K562 (cell line): ENCODE results near the gene CBX8. TPM values are rescaled to one million over a fixed set of nuclear protein-coding genes. Genes with fewer than 3 reads are reported as not detected.
A peak's percentile ranks its signal among the peaks of the same experiment; 100 is the strongest.

Experiments
- ATAC-seq: fragments of 200-7000 bp; cut with Tn5 transposase; 3 replicates; pipeline ENCODE4 v1.9.1; 2020; ENCODE audit warnings: moderate library complexity
- BruUV-seq: library from RNA; stranded (reverse); fragments of 400-500 nt; replicated peaks from 2 replicates; lab custom pipeline; 2021; lab: Mats Ljungman, UMichigan
- CTCF ChIA-PET: fragments of 300-600 bp; formaldehyde crosslinking; extraction: SDS; loops from one replicate; lab custom pipeline; 2021; ENCODE audit warnings: low intra/inter-chr PET ratio; lab: Yijun Ruan, JAX
- POLR2A ChIA-PET: fragments of 300-600, 350-650 bp; sonication (Branson Sonifier 250); formaldehyde crosslinking; extraction: SDS; loops from one replicate; lab custom pipeline; 2021; ENCODE audit warnings: antibody characterized with exemption, inconsistent platforms; lab: Yijun Ruan, JAX
- DNase-seq, 4 experiments: peaks; one replicate each; pipeline versions ENCODE4 v3.0.0 to v3.0.0-alpha.2; 2011 to 2018; ENCODE audit warnings: low spot score in 3 of 4, mixed read lengths in 3 of 4; ENCODE audit errors: extremely low read depth in 1 of 4
- FAIRE-seq: peaks from 2 replicates; lab custom pipeline; 2011; peaks lifted over from hg19 to GRCh38; lab: Jason Lieb, UNC
- H2AFZ ChIP-seq: 2 replicates; pipeline ENCODE4 v1.6.0; 2011; ENCODE audit warnings: low read depth, low read length, control low read depth, inconsistent platforms
- H3K27ac ChIP-seq: fragments of 200-600 bp; 3 replicates; pipeline ENCODE4 v1.8.0; 2011; ENCODE audit warnings: low read depth, mild to moderate bottlenecking, control low read depth, inconsistent platforms, low read length, moderate library complexity, mixed read lengths; ENCODE audit errors: extremely low read depth
- H3K27me3 ChIP-seq, 2 experiments: fragments of 300-600 bp in 1 of 2; 2 replicates in 1 of 2; 3 replicates in 1 of 2; pipeline versions ENCODE4 v1.6.0 to v1.8.0; 2011; ENCODE audit warnings: inconsistent platforms in 2 of 2, low read length in 2 of 2, mild to moderate bottlenecking in 1 of 2, mixed read lengths in 1 of 2, moderate library complexity in 1 of 2; ENCODE audit not compliant: control insufficient read depth in 2 of 2, insufficient read depth in 2 of 2
- H3K36me3 ChIP-seq: fragments of 300-600 bp; 3 replicates; pipeline ENCODE4 v1.8.0; 2011; ENCODE audit warnings: mild to moderate bottlenecking, low read length, inconsistent platforms; ENCODE audit not compliant: control insufficient read depth, insufficient read depth
- H3K4me1 ChIP-seq, 2 experiments: fragments of 200-600 bp in 1 of 2; replicated peaks in 1 of 2; 2 replicates in 1 of 2; 3 replicates in 1 of 2; pipeline versions ENCODE4 v1.5.1 to v1.8.0; 2011; ENCODE audit warnings: inconsistent platforms in 2 of 2, low read length in 2 of 2, mild to moderate bottlenecking in 1 of 2, mixed read lengths in 1 of 2, moderate library complexity in 1 of 2; ENCODE audit not compliant: control insufficient read depth in 2 of 2, insufficient read depth in 2 of 2
- H3K4me2 ChIP-seq: 2 replicates; pipeline ENCODE4 v1.6.1; 2011; ENCODE audit warnings: low read length, control low read depth, inconsistent platforms, mixed read lengths; ENCODE audit not compliant: insufficient read depth
- H3K4me3 ChIP-seq: fragments of 200-600 bp; sonication (generic), shearing (Covaris generic); 2 replicates; pipeline ENCODE4 v1.5.1; 2016; ENCODE audit warnings: control low read depth, inconsistent platforms
- H3K79me2 ChIP-seq: fragments of 200-600 bp; 3 replicates; pipeline ENCODE4 v1.8.0; 2011; ENCODE audit warnings: low read length, inconsistent platforms; ENCODE audit not compliant: control insufficient read depth, insufficient read depth
- H3K9ac ChIP-seq, 2 experiments: 2 replicates each; pipeline versions ENCODE4 v1.6.0 to v1.6.1; 2011; ENCODE audit warnings: low read depth in 2 of 2, low read length in 2 of 2, control low read depth in 1 of 2, inconsistent platforms in 1 of 2, mild to moderate bottlenecking in 1 of 2, mixed read lengths in 1 of 2; ENCODE audit not compliant: insufficient read depth in 1 of 2
- H3K9me1 ChIP-seq: one replicate; pipeline ENCODE4 v1.6.0; 2011; ENCODE audit warnings: inconsistent platforms, mild to moderate bottlenecking, low read length, moderate library complexity; ENCODE audit not compliant: control insufficient read depth, insufficient read depth
- H3K9me3 ChIP-seq: replicated peaks from 2 replicates; pipeline ENCODE4 v1.5.1; 2011; ENCODE audit warnings: low read depth, low read length, inconsistent platforms; ENCODE audit not compliant: control insufficient read depth, insufficient read depth
- H4K20me1 ChIP-seq: replicated peaks from 2 replicates; pipeline ENCODE4 v1.6.1; 2011; ENCODE audit warnings: low read length, inconsistent platforms, mixed read lengths; ENCODE audit not compliant: control insufficient read depth, insufficient read depth
- BHLHE40 ChIP-seq: IDR thresholded peaks from 2 replicates; pipeline ENCODE4 v1.6.1; 2011; ENCODE audit warnings: low read length, improper control_type of control experiment
- GABPA ChIP-seq: fragments of 200-800 bp; sonication (Bioruptor generic); conservative IDR thresholded peaks from 2 replicates; pipeline ENCODE4 v1.6.1; 2016; ENCODE audit warnings: low read depth, missing genetic modification characterization, missing compliant biosample characterization
- LCOR ChIP-seq: sonication (generic); formaldehyde crosslinking; IDR thresholded peaks from 2 replicates; pipeline ENCODE4 v1.8.0; 2022; ENCODE audit warnings: mild to moderate bottlenecking, missing genetic modification reagents
- RBFOX2 ChIP-seq: fragments of 200-400 bp; formaldehyde crosslinking; IDR thresholded peaks from 2 replicates; pipeline ENCODE4 v1.6.1; 2017; ENCODE audit warnings: low read depth, mild to moderate bottlenecking, low read length, moderate library complexity
- SIX5 ChIP-seq, 2 experiments: IDR thresholded peaks; 2 replicates each; pipeline ENCODE4 v1.6.1; 2011; ENCODE audit warnings: low read length in 2 of 2, borderline replicate concordance in 1 of 2, low read depth in 1 of 2, mild to moderate bottlenecking in 1 of 2, moderate library complexity in 1 of 2; ENCODE audit not compliant: insufficient read depth in 1 of 2
- ZBTB7A ChIP-seq: IDR thresholded peaks from 2 replicates; pipeline ENCODE4 v1.6.1; 2011; ENCODE audit warnings: low read depth, mild to moderate bottlenecking, low read length, moderate library complexity, borderline replicate concordance; ENCODE audit not compliant: control insufficient read depth
- ZNF644 ChIP-seq: fragments of 200-800 bp; sonication (Bioruptor generic); IDR thresholded peaks from 2 replicates; pipeline ENCODE4 v1.6.1; 2016; ENCODE audit warnings: low read depth, missing genetic modification characterization, missing compliant biosample characterization
- WGBS: fragments of 100-300 bp; shearing (Covaris generic); methylation state at CpG from one replicate; pipeline ENCODE4 v1.1.6; 2016; ENCODE audit warnings: low coverage, mixed read lengths; ENCODE audit not compliant: insufficient coverage; ENCODE audit errors: missing lambda C conversion rate; 5-methylcytosine and 5-hydroxymethylcytosine counted together
- in situ Hi-C: fragments of 300-500 bp; cut with MboI; formaldehyde crosslinking; loops from 4 replicates; pipeline ENCODE4 v1.15.0; 2018; ENCODE audit warnings: inconsistent platforms, mixed read lengths
- intact Hi-C: fragments of 100-400 bp; cut with micrococcal nuclease; formaldehyde crosslinking; loops from 2 replicates; pipeline ENCODE4 v1.14.2; 2022
- polyA plus RNA-seq, 8 experiments: library from polyadenylated mRNA; depleted of rRNA in 4 of 8; stranded (reverse) in 5 of 8; unstranded in 3 of 8; fragments of >200 nt; fragmentation: Nextera tagmentation in 2 of 8; fragmentation: Illumina TruSeq in 1 of 8; extraction: Ambion mirVana in 2 of 8; extraction: Trizol in 1 of 8; gene quantifications; 2 replicates each; pipeline versions ENCODE4 v1.2.1 to v1.2.3, GENCODE V29; 2011 to 2014; ENCODE audit warnings: inconsistent platforms in 1 of 8, missing spikeins in 1 of 8
- total RNA-seq, 7 experiments: library from RNA; depleted of rRNA in 6 of 7; stranded (reverse); fragments of >200 nt in 6 of 7; fragmentation: Illumina TruSeq in 2 of 7; extraction: Trizol in 2 of 7; gene quantifications; 2 replicates each; pipeline versions ENCODE4 v1.2.1 to v1.2.3, GENCODE V29; 2011 to 2021; ENCODE audit warnings: low replicate concordance in 1 of 7
- TF ChIP-seq, protein P1 (sequence below), 2 experiments: IDR thresholded peaks; 2 replicates each; pipeline ENCODE4 v1.6.1; 2011; ENCODE audit warnings: borderline replicate concordance in 1 of 2, control low read depth in 1 of 2, low read depth in 1 of 2, low read length in 1 of 2, mild to moderate bottlenecking in 1 of 2, mixed read lengths in 1 of 2, moderate library complexity in 1 of 2; ENCODE audit not compliant: insufficient read depth in 1 of 2, insufficient read length in 1 of 2, poor library complexity in 1 of 2, severe bottlenecking in 1 of 2; ENCODE audit errors: extremely low read depth in 1 of 2
- TF ChIP-seq, protein P2 (sequence below), 2 experiments: fragments of 200-800 bp in 1 of 2; sonication (Bioruptor generic) in 1 of 2; sonication (generic) in 1 of 2; formaldehyde crosslinking in 1 of 2; IDR thresholded peaks in 1 of 2; conservative IDR thresholded peaks in 1 of 2; 2 replicates each; pipeline versions ENCODE4 v1.5.0 to v1.6.1; 2016 to 2020; ENCODE audit warnings: missing compliant biosample characterization in 1 of 2, missing genetic modification characterization in 1 of 2, missing genetic modification reagents in 1 of 2

Gene CBX8
- total and polyA plus RNA-seq, 9 of the 15 experiments (the other 6 are each of a cell fraction or from before 2014, with no cell fraction given), result 0.08 to 11.9 (median 2.6) TPM

GRCh38 chr17:79798299-79799173 is 1.7 kb upstream of the CBX8 start (continued):
- peak; percentile 39; the same call in 1 of the 2 replicates for TF ChIP-seq ZBTB7A
- TF ChIP-seq, protein P1, sequence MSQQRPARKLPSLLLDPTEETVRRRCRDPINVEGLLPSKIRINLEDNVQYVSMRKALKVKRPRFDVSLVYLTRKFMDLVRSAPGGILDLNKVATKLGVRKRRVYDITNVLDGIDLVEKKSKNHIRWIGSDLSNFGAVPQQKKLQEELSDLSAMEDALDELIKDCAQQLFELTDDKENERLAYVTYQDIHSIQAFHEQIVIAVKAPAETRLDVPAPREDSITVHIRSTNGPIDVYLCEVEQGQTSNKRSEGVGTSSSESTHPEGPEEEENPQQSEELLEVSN (IDR thresholded peaks at IDR 0.05; ENCODE audit: borderline replicate concordance in 1 of 2, extremely low read depth in 1 of 2, insufficient read depth in 1 of 2, insufficient read length in 1 of 2, low read depth in 1 of 2, low read length in 1 of 2, poor library complexity in 1 of 2, severe bottlenecking in 1 of 2), result peak in 1 of 2 experiments; percentile 59
- 0 out of 2 replicates have a peak, but pooled peaks have one; percentile 16 for TF ChIP-seq BHLHE40

DNA sequence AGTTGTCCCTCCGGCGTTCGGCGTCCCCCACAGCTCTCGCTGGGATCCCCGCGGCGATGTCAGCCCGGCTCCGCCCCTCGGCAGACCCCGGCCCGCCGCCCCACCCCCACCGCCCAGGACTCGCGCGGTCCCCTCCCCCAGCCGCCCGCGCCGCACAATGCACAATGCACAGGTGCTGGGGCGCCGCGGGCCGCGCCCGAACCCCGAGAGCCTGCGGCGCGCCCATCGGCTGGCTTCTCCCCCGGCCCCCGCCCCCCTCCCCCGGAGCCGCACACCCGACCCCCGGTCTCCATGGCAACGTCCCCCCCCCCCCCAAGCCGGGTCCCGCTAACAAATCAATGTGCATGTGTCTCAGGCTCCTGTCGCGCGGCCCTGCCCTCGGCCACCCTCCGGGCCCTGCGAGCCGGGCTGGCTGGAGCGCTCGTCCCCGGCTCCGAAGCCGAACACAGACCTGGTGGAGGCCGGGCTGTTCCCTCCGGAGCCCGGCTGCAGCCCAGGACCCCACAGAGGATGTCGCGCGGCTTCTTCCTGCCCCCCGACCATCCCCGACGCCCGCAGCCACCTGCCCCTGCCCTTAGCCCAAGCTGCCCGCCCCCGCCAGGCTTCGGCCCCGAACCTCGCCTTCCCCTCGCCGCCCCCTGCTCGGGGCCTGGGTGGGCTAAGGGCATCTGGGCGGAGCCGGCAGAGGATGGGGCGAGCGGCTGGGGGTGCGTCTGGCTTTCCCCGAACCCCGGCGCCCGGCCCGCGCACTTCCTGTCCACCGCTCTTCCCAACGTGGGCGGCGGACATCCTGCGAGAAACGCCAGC is 818 bp upstream of the CBX8 start:
- 19% methylated on average over 15 of the region's 89 CpGs for WGBS
- Histone ChIP-seq H3K4me2 (peak overlapping the region; percentile 55; the same call in 1 of the 2 replicates), H3K9me1 (no peaks in the 10 kb centered on the region), H4K20me1 (no peaks in the 10 kb centered on the region), H3K9me3 (peaks cover 3% of the 10 kb centered on the region), H3K9ac (peak overlapping the region; percentile 34 to 85; a peak in 3 of 4 replicates), H3K36me3 (peaks cover 20% of the 10 kb centered on the region; the same call in 2 of the 3 replicates), H3K4me1 (peaks cover 25 to 77% of the 10 kb centered on the region in 2 experiments), H2AFZ (peak overlapping the region; percentile 24; the same call in 1 of the 2 replicates), H3K27me3 (no peaks in the 10 kb centered on the region), H3K79me2 (peaks cover 20% of the 10 kb centered on the region), H3K27ac (peak overlapping the region; percentile 77; the same call in 2 of the 3 replicates), H3K4me3 (peak overlapping the region; percentile 22)
- peak; percentile 68 to 87 (median 84) for DNase-seq
- FAIRE-seq, result no peak
- peak; percentile 56 for ATAC-seq
- CTCF ChIA-PET, result interaction anchor here (0.6 to 0.7 kb wide), 2 partner anchors 8 to 38 kb away, joined by 3 to 4 read pairs; no protein-coding TSS in a partner anchor
- intact Hi-C loops, result loop anchor here (5.0 kb wide), 1 partner anchor 40 kb away; the partner anchor contains the start of gene CBX4
- POLR2A ChIA-PET, result interaction anchor here (0.6 to 2.1 kb wide), 10 partner anchors 11 to 1835 kb away, joined by 3 to 18 read pairs (median 5); partner anchors contain the start of gene CBX4
- no TSS peak for BruUV-seq
- in situ Hi-C loops, result no loop called here
- TF ChIP-seq, protein P2, sequence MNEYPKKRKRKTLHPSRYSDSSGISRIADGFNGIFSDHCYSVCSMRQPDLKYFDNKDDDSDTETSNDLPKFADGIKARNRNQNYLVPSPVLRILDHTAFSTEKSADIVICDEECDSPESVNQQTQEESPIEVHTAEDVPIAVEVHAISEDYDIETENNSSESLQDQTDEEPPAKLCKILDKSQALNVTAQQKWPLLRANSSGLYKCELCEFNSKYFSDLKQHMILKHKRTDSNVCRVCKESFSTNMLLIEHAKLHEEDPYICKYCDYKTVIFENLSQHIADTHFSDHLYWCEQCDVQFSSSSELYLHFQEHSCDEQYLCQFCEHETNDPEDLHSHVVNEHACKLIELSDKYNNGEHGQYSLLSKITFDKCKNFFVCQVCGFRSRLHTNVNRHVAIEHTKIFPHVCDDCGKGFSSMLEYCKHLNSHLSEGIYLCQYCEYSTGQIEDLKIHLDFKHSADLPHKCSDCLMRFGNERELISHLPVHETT (CRISPR knock-in tag; conservative IDR thresholded peaks at IDR 0.05 in 1 of 2, IDR thresholded peaks at IDR 0.05 in 1 of 2), result peak in 1 of 2 experiments; percentile 20; a peak in 1 of 4 replicates
- no peak for TF ChIP-seq SIX5 (IDR thresholded peaks at IDR 0.05; ENCODE audit: borderline replicate concordance in 1 of 2, insufficient read depth in 1 of 2, low read depth in 1 of 2, low read length in 2 of 2)
- TF ChIP-seq RBFOX2, result peak; percentile 39; the same call in 1 of the 2 replicates
- TF ChIP-seq ZNF644, result no peak
- TF ChIP-seq GABPA, result peak; percentile 90
- TF ChIP-seq LCOR (CRISPR knock-in tag), result no peak
